Activated CD8-positive, alpha-beta memory T cell treated with anti-CD3 and anti-CD28 coated beads for 48 hours (primary cell): ENCODE measurements around the gene EIF2AK3.
"Not testable (repeated sequence)": the region's sequence is repeated elsewhere in the genome, so short reads cannot be mapped to it uniquely, and the experiment has no call there.

Source experiments
- DNase-seq, 3 experiments: peaks; one replicate each; pipeline ENCODE4 v3.0.0-alpha.2; 2020; ENCODE audit warnings: low read depth in 2 of 3, low spot score in 2 of 3

EIF2AK3 gene

GRCh38 chr2:88627055-88627855 lies at the start of gene EIF2AK3:
EIF2AK3 (minus strand) TSS chr2:88627464; CDS start chr2:88627274, 190 bp downstream.
- DNase-seq, result peak; percentile 80 to 85 (median 83)

GRCh38 chr2:88673363-88673762 lies 46.1 kb upstream of the EIF2AK3 start:
- DNase-seq, result no peak

- no peak for DNase-seq
Measured at GRCh38 chr2:88671786-88672427, 44.6 kb upstream of the EIF2AK3 start.

GRCh38 chr2:88669482-88670214 lies 42.4 kb upstream of the EIF2AK3 start:
- DNase-seq, result no peak

- no peak for DNase-seq
Measured at GRCh38 chr2:88668862-88669261, 41.6 kb upstream of the EIF2AK3 start.

- no peak for DNase-seq
Measured at GRCh38 chr2:88667219-88667618, 40.0 kb upstream of the EIF2AK3 start.

- no peak for DNase-seq
Measured at GRCh38 chr2:88666576-88666975, 39.3 kb upstream of the EIF2AK3 start.

GRCh38 chr2:88660622-88661021 lies 33.4 kb upstream of the EIF2AK3 start:
- no peak for DNase-seq

GRCh38 chr2:88659538-88659915 lies 32.3 kb upstream of the EIF2AK3 start:
- DNase-seq, result no peak

GRCh38 chr2:88658881-88659537 lies 31.7 kb upstream of the EIF2AK3 start:
- DNase-seq, result no peak

GRCh38 chr2:88658326-88658725 lies 31.1 kb upstream of the EIF2AK3 start:
- DNase-seq, result no peak

- DNase-seq, result no peak
Measured at GRCh38 chr2:88657131-88657530, 29.9 kb upstream of the EIF2AK3 start.

- DNase-seq, result no peak
Measured at GRCh38 chr2:88656690-88657089, 29.4 kb upstream of the EIF2AK3 start.

GRCh38 chr2:88654714-88655113 lies 27.4 kb upstream of the EIF2AK3 start:
- no peak for DNase-seq

- DNase-seq, result no peak
Measured at GRCh38 chr2:88651646-88652045, 24.4 kb upstream of the EIF2AK3 start.

- not testable (repeated sequence) for DNase-seq
Measured at GRCh38 chr2:88645291-88645882, 18.1 kb upstream of the EIF2AK3 start.

- no peak for DNase-seq
Measured at GRCh38 chr2:88642278-88642677, 15.0 kb upstream of the EIF2AK3 start.

GRCh38 chr2:88641330-88641729 lies 14.1 kb upstream of the EIF2AK3 start:
- no peak for DNase-seq

GRCh38 chr2:88639865-88640264 lies 12.6 kb upstream of the EIF2AK3 start:
- no peak for DNase-seq

- DNase-seq, result no peak
Measured at GRCh38 chr2:88638743-88639142, 11.5 kb upstream of the EIF2AK3 start.

- DNase-seq, result no peak
Measured at GRCh38 chr2:88638123-88638650, 10.9 kb upstream of the EIF2AK3 start.
